Islet of Langerhans (tissue), 1 donor: ENCODE results near the gene LGALS1.

ENCODE experiments used
- FAIRE-seq: peaks from one replicate; lab custom pipeline; 2011; peaks lifted over from hg19 to GRCh38; lab: Jason Lieb, UNC

Gene LGALS1

DNA sequence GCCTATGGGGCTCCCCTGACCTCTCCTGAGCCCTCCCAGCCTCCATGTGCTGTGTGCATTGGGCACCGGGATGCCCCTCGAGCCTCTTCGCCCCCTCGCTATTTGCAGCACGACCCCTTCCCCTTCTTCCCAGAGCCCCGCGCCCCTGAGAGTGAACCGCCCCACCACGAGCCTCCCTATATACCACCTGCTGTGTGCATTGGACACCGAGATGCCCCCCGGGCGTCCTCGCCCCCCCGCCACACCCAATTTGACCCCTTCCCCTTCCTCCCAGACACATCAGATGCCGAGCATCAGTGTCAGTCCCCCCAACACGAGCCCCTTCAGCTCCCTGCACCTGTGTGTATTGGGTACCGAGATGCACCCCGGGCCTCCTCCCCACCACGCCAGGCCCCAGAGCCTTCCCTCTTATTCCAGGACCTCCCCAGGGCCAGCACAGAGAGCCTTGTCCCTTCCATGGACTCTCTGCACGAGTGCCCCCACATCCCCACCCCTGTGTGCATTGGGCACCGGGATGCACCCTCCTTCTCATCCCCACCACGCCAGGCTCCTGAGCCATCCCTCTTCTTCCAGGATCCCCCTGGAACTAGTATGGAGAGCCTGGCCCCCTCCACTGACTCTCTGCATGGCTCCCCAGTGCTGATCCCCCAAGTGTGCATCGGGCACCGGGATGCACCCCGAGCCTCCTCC is 50.3 kb downstream of the LGALS1 start:
- FAIRE-seq, result no peak

DNA sequence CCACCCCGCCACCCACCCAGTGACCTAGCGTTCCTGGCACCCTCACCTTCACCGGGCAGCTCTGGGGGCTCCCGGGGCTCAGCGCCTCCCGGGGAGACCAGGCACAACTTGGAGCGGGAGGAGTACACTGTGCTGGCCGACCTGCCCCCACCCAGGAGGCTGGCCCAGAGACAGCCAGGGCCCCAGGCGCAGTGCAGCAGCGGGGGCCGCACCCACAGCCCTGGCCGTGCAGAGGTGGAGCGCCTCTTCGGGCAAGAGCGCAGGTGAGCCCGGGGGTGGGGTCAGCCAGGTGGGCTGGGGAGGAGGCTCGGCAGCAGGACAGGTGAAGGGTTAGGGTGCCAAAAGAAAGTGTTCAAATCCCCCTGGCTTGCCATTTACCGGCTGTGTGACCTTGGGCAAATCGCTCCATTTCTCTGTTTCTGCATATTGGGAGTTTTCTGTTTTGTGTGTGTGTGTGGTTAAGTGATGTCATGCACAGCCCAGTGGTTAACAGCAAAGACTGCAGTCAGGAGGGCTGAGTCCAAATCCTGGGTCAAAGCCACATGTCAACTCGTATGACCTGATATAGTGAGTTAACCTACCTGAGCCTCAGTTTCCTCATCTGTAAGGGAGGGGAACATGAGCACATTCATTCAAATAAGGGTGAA is 50.9 kb downstream of the LGALS1 start:
- no peak for FAIRE-seq

DNA sequence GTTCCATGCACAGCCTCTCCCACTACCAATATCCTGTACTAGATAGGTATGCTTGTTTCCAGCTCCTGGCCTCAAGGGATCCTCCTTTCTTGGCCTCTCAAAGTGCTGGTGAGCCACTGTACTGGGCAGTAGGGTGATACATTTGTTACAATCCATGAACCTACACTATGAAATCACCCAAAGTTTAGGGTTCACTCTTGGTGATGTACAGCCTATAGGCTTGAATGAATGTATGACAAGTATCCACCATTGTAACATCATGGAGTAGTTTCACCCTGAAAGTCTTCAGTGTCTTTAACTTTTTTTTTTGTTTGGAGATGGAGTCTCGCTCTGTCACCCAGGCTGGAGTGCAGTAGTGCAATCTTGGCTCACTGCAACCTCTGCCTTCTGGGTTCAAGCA is 53.2 kb downstream of the LGALS1 start:
- no peak for FAIRE-seq
